ENCODE results near the gene GABRA4. TPM values are rescaled to one million over a fixed set of nuclear protein-coding genes. Genes with fewer than 3 reads are reported as not detected.
A peak's percentile ranks its signal among the peaks of the same experiment; 100 is the strongest.

The GABRA4 gene
- total RNA-seq, 1 donor = not detected

DNA sequence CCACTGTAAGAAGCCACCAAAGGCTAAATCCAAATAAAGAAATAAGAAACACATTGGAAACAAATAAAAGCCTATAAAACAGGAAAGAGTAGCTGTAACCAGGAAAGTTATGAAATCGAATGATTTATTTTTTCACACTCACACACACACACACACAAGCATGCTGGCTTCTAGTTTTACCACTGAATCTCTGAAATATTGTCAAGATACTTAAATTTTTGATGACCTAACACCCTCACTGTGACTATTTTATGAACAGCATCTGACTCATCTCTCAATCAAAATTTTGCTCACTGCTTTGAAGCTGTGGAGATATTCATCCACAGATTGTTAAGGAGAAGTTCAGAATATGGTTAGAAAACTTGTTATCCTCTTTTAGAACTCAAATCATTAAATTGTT, 24.1 kb upstream of the GABRA4 start:
- no peak for TF ChIP-seq CTCF (IDR thresholded peaks at IDR 0.05; ENCODE audit: insufficient read depth, low read depth, low read length)
- DNase-seq (ENCODE audit: low read depth) = no peak

GRCh38 chr4:47017081-47017480, 23.7 kb upstream of the GABRA4 start:
- TF ChIP-seq CTCF (IDR thresholded peaks at IDR 0.05; ENCODE audit: insufficient read depth, low read depth, low read length) = no peak
- no peak overlapping the region for H3K4me3 ChIP-seq (ENCODE audit: low read depth, low read length)
- DNase-seq (ENCODE audit: low read depth) = no peak

More for the DNA sequence above, 24.1 kb upstream of the GABRA4 start:
- H3K4me3 ChIP-seq (ENCODE audit: low read depth, low read length) = no peak overlapping the region

DNA sequence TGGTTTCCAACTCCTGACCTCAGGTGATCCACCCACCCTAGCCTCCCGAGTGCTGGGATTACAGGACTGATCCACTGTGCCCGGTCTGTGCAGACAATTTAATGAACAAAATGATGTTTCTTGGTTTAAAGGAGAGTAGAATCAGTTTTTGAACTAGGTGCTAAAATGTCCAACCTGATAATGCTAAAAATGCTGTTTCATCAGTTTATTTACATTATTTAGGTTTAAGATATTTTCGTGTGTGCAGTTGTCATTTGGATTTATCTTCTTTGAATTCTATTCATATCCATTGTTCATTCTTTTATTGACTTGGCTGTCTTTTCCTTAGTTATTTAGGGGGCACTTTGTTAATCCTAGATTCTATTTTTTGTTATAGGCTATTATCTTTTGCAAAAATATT, 20.0 kb upstream of the GABRA4 start:
- H3K4me3 ChIP-seq (ENCODE audit: low read depth, low read length) = no peak overlapping the region
- no peak for TF ChIP-seq CTCF (IDR thresholded peaks at IDR 0.05; ENCODE audit: insufficient read depth, low read depth, low read length)
- no peak for DNase-seq (ENCODE audit: low read depth)

DNA sequence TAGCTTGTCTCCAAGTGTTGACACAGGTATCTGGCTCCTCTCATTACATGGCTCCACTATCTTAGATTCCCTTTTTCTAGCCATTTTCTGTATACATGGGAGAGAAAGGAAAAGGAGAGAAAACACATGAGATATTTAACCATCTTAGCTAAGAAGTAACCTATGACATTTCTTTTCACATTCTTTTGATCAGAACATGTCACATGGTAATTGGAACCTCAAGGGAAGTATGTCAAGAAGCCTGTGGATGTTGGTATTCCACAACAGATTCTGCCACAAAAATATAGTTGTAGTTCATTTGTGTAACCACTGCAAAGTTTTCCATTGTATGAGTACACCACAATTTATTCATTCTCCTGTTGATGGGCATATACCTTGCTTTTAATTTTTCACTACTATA, 19.3 kb upstream of the GABRA4 start:
- DNase-seq (ENCODE audit: low read depth) = no peak
- TF ChIP-seq CTCF (IDR thresholded peaks at IDR 0.05; ENCODE audit: insufficient read depth, low read depth, low read length) = no peak
- H3K4me3 ChIP-seq (ENCODE audit: low read depth, low read length) = no peak overlapping the region

- no peak overlapping the region for H3K4me3 ChIP-seq (ENCODE audit: low read depth, low read length)
- DNase-seq (ENCODE audit: low read depth) = no peak
- no peak for TF ChIP-seq CTCF (IDR thresholded peaks at IDR 0.05; ENCODE audit: insufficient read depth, low read depth, low read length)
These were observed 17.6 kb upstream of the GABRA4 start for GRCh38 chr4:47010912-47011446.

- no peak overlapping the region for H3K4me3 ChIP-seq (ENCODE audit: low read depth, low read length)
- DNase-seq (ENCODE audit: low read depth) = peak; percentile 20
- TF ChIP-seq CTCF (IDR thresholded peaks at IDR 0.05; ENCODE audit: insufficient read depth, low read depth, low read length) = no peak
These were observed 17.0 kb upstream of the GABRA4 start for GRCh38 chr4:47010347-47010911.

DNA sequence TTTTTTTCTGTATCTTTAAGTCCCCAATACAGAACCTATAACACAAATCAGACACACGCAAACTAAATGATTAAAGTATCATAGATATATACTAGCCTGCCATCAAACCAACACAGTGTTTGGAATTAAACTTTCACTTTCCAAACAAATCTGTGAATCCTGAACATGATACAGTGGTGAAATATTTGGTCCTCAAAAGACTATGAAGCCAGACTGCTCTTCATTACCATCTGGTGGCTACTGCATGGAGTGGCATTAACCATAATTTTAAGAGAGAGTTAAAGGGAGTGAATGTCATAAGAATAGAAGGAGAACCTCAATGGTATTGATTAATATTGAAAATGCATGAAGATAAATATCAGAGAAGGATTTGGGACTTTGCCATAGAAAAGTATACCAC, 9.2 kb upstream of the GABRA4 start:
- TF ChIP-seq CTCF (IDR thresholded peaks at IDR 0.05; ENCODE audit: insufficient read depth, low read depth, low read length) = peak; percentile 15
- DNase-seq (ENCODE audit: low read depth) = no peak

More for the DNA sequence above, 9.2 kb upstream of the GABRA4 start:
- no peak overlapping the region for H3K4me3 ChIP-seq (ENCODE audit: low read depth, low read length)

All from fibroblast of villous mesenchyme (primary cell).